Prostate gland (tissue), 2 donors: ENCODE measurements around the gene VRK1.
"Not testable (repeated sequence)": the region's sequence is repeated elsewhere in the genome, so short reads cannot be mapped to it uniquely, and the experiment has no call there.

ENCODE experiments used
- POLR2A ChIP-seq: fragments of 450-650 bp; IDR thresholded peaks from one replicate; pipeline ENCODE4 v1.6.1; 2016; ENCODE audit warnings: antibody characterized with exemption, mild to moderate bottlenecking
- POLR2AphosphoS5 ChIP-seq: sonication (generic); formaldehyde crosslinking; IDR thresholded peaks from one replicate; pipeline ENCODE4 v1.6.1; 2017; ENCODE audit warnings: antibody characterized with exemption
- TF ChIP-seq, protein P1 (sequence below), 4 experiments: fragments of 200-600 bp in 2 of 4; fragments of 450-650 bp in 2 of 4; sonication (generic) in 2 of 4; IDR thresholded peaks; 1 replicate in 3 of 4; 2 replicates in 1 of 4; pipeline ENCODE4 v1.5.1; 2016 to 2019; ENCODE audit warnings: antibody characterized with exemption in 4 of 4, mild to moderate bottlenecking in 2 of 4, moderate library complexity in 2 of 4

- TF ChIP-seq, protein P1, sequence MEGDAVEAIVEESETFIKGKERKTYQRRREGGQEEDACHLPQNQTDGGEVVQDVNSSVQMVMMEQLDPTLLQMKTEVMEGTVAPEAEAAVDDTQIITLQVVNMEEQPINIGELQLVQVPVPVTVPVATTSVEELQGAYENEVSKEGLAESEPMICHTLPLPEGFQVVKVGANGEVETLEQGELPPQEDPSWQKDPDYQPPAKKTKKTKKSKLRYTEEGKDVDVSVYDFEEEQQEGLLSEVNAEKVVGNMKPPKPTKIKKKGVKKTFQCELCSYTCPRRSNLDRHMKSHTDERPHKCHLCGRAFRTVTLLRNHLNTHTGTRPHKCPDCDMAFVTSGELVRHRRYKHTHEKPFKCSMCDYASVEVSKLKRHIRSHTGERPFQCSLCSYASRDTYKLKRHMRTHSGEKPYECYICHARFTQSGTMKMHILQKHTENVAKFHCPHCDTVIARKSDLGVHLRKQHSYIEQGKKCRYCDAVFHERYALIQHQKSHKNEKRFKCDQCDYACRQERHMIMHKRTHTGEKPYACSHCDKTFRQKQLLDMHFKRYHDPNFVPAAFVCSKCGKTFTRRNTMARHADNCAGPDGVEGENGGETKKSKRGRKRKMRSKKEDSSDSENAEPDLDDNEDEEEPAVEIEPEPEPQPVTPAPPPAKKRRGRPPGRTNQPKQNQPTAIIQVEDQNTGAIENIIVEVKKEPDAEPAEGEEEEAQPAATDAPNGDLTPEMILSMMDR (IDR thresholded peaks at IDR 0.05), result not testable (repeated sequence)
- not testable (repeated sequence) for TF ChIP-seq POLR2AphosphoS5, POLR2A
Observed at GRCh38 chr14:96765205-96765604, 32.0 kb upstream of the VRK1 start.
